ENCODE measurements around the gene YTHDF1.

GRCh38 chr20:63164484-63165355, 51.2 kb downstream of the YTHDF1 start:
- TF ChIP-seq CTCF (IDR thresholded peaks at IDR 0.05; ENCODE audit: low read depth, low read length) (no peak), POLR2A (IDR thresholded peaks at IDR 0.05; ENCODE audit: extremely low read depth, insufficient read length) (no peak), MAX (IDR thresholded peaks at IDR 0.05; ENCODE audit: low read depth, low read length) (no peak), MYC (IDR thresholded peaks at IDR 0.05; ENCODE audit: low read depth, low read length) (no peak)

All from NB4 (cell line).